ENCODE measurements around the gene DRAM2.

Gene DRAM2

GRCh38 chr1:111139956-111140679, at the start of gene DRAM2, which contains the start of gene CEPT1:
DRAM2 (minus strand) TSS chr1:111140093; CDS start chr1:111131554, 8,539 bp downstream.
CEPT1 (plus strand) TSS chr1:111140223; CDS start chr1:111147715, 7,492 bp downstream.
- DNase-seq, result peak; percentile 89 to 95

- DNase-seq, result no peak
Measured at GRCh38 chr1:111184663-111185062, 44.8 kb upstream of the DRAM2 start.

- DNase-seq, result no peak
Measured at GRCh38 chr1:111183308-111184069, 43.6 kb upstream of the DRAM2 start.

GRCh38 chr1:111182052-111182451, 42.2 kb upstream of the DRAM2 start:
- DNase-seq, result no peak

GRCh38 chr1:111179968-111180533, 40.2 kb upstream of the DRAM2 start:
- no peak for DNase-seq

GRCh38 chr1:111176678-111177077, 36.8 kb upstream of the DRAM2 start:
- no peak for DNase-seq

- DNase-seq, result no peak
Measured at GRCh38 chr1:111175349-111175748, 35.5 kb upstream of the DRAM2 start.

GRCh38 chr1:111174070-111174469, 34.2 kb upstream of the DRAM2 start:
- no peak for DNase-seq

GRCh38 chr1:111172463-111172862, 32.6 kb upstream of the DRAM2 start:
- no peak for DNase-seq

- DNase-seq, result no peak
Measured at GRCh38 chr1:111164151-111164550, 24.3 kb upstream of the DRAM2 start.

- DNase-seq, result no peak
Measured at GRCh38 chr1:111163363-111163762, 23.5 kb upstream of the DRAM2 start.

GRCh38 chr1:111162488-111162880, 22.6 kb upstream of the DRAM2 start:
- DNase-seq, result no peak

GRCh38 chr1:111161843-111162487, 22.1 kb upstream of the DRAM2 start:
- no peak for DNase-seq

GRCh38 chr1:111157431-111157830, 17.5 kb upstream of the DRAM2 start:
- no peak for DNase-seq

- DNase-seq, result no peak
Measured at GRCh38 chr1:111154021-111154999, 14.4 kb upstream of the DRAM2 start.

- DNase-seq, result no peak
Measured at GRCh38 chr1:111151838-111152237, 11.9 kb upstream of the DRAM2 start.

- no peak for DNase-seq
Measured at GRCh38 chr1:111148376-111148881, 8.5 kb upstream of the DRAM2 start.

- no peak for DNase-seq
Measured at GRCh38 chr1:111147948-111148347, 8.1 kb upstream of the DRAM2 start.

- no peak for DNase-seq
Measured at GRCh38 chr1:111145963-111146768, 6.3 kb upstream of the DRAM2 start.

GRCh38 chr1:111145542-111145941, 5.6 kb upstream of the DRAM2 start:
- no peak for DNase-seq

Data from stimulated activated CD4-positive, alpha-beta T cell treated with anti-CD3 and anti-CD28 coated beads, Interleukin-2, amount 100 ng/mL, for 48 hours (primary cell).